LNCAP (cell line): Measurements from ENCODE around the gene PAN2.

Experiments used
- CTCF ChIP-seq: fragments of 450-650 bp; IDR thresholded peaks from 2 replicates; pipeline ENCODE4 v1.5.1; 2017; ENCODE audit warnings: mild to moderate bottlenecking

Gene PAN2

GRCh38 chr12:56333679-56334489, at the start of gene PAN2:
TSS of gene PAN2 (minus strand) at chr12:56334000. CDS start at chr12:56333094, 906 bp downstream.
- TF ChIP-seq CTCF = peak; percentile 57; the same call in 1 of the 2 replicates

DNA sequence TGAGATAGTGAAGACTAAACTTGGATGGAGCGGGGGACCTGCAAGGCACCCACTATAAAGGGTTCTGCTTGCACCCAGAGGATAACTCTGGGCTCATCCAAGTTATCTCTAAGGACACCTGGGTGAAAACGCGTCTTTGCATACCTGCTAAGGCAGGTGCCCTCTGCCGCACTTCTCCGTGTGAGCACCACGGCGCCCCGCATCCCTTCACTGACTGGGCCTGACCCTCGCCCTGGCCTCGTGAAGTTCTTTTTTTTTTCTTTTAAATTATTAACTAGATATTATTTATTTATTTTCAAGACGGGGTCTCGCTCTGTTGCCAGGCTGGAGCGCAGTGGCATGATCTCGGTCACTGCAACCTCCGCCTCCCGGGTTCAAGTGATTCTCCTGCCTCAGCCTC, 48.8 kb upstream of the PAN2 start:
- no peak for TF ChIP-seq CTCF

- no peak for TF ChIP-seq CTCF
These were observed 44.2 kb upstream of the PAN2 start for GRCh38 chr12:56377989-56378316.

- TF ChIP-seq CTCF = no peak
These were observed 43.6 kb upstream of the PAN2 start for GRCh38 chr12:56377310-56377988.

DNA sequence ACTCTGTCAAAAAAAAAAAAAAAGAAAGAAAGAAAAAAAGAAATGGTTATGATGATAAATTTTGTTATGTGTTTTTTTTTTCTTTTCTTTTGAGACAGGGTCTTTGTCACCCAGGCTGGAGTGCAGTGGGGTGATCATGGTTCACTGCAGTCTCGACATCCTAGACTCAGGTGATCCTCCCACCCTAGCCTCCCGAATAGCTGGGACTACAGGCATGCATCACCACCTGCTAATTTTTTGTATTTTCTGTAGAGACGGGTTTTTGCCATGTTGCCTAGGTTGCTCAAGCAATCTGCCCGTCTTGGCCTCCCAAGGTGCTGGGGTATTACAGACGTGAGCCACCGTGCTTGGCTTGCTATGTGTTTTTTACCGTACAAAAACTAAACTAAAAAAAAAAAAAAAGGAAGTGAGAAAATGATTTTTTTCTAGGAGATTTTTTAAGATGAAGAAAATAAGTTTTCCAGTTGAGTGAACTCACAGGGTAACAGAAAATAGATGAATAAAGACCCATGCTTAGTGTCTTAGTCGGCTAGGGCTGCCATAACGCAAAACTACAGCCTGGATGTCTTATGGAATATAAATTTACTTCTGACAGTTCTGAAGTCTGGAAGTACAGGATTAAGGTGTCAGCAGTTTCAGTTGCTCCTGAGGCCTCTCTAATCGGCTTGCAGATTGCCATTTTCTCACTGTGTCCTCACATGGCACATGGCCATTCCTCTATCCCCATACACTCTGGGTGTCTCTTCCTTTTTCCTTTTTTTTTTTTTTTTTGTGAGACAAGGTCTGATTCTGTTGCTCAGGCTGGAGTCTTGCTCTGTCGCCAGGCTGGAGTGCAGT, 42.0 kb upstream of the PAN2 start:
- no peak for TF ChIP-seq CTCF

- TF ChIP-seq CTCF = no peak
These were observed 41.2 kb upstream of the PAN2 start for GRCh38 chr12:56374726-56375597.

GRCh38 chr12:56373515-56373914, 39.7 kb upstream of the PAN2 start:
- TF ChIP-seq CTCF = no peak
